ENCODE measurements around the gene KRT82. TPM values are rescaled to one million over a fixed set of nuclear protein-coding genes. Genes with fewer than 3 reads are reported as not detected.

KRT82 gene
- total RNA-seq, 1 donor from 2014 or later: not detected

GRCh38 chr12:52418576-52419110 is 12.5 kb upstream of the KRT82 start:
- no peak for TF ChIP-seq CTCF (IDR thresholded peaks at IDR 0.05; ENCODE audit: unreplicated experiment)
- DNase-seq (ENCODE audit: low spot score, unreplicated experiment): no peak
- peaks cover 3% of the 10 kb centered on the region for H3K4me1 Mint-ChIP-seq (ENCODE audit: low read depth)
- H3K27me3 Mint-ChIP-seq: peaks cover 40% of the 10 kb centered on the region
- no peaks in the 10 kb centered on the region for H3K9me3 Mint-ChIP-seq (ENCODE audit: low read depth)
- no peaks in the 10 kb centered on the region for H3K36me3 Mint-ChIP-seq (ENCODE audit: insufficient read depth)
- H3K4me3 Mint-ChIP-seq (ENCODE audit: low read depth): no peak overlapping the region
- no peak overlapping the region for H3K27ac Mint-ChIP-seq

- Mint-ChIP-seq H3K27ac (no peak overlapping the region), H3K4me3 (ENCODE audit: low read depth) (no peak overlapping the region), H3K9me3 (ENCODE audit: low read depth) (no peaks in the 10 kb centered on the region), H3K36me3 (ENCODE audit: insufficient read depth) (no peaks in the 10 kb centered on the region), H3K4me1 (ENCODE audit: low read depth) (peaks cover 4% of the 10 kb centered on the region), H3K27me3 (peaks cover 40% of the 10 kb centered on the region)
- no peak for TF ChIP-seq CTCF (IDR thresholded peaks at IDR 0.05; ENCODE audit: unreplicated experiment)
- DNase-seq (ENCODE audit: low spot score, unreplicated experiment): no peak
Observed at GRCh38 chr12:52417740-52418139, 11.6 kb upstream of the KRT82 start.

GRCh38 chr12:52416795-52417194 is 10.7 kb upstream of the KRT82 start:
- Mint-ChIP-seq H3K4me1 (ENCODE audit: low read depth) (peaks cover 6% of the 10 kb centered on the region), H3K27me3 (peaks cover 37% of the 10 kb centered on the region), H3K4me3 (ENCODE audit: low read depth) (no peak overlapping the region), H3K36me3 (ENCODE audit: insufficient read depth) (no peaks in the 10 kb centered on the region), H3K27ac (no peak overlapping the region), H3K9me3 (ENCODE audit: low read depth) (no peaks in the 10 kb centered on the region)
- no peak for TF ChIP-seq CTCF (IDR thresholded peaks at IDR 0.05; ENCODE audit: unreplicated experiment)
- DNase-seq (ENCODE audit: low spot score, unreplicated experiment): no peak

- Mint-ChIP-seq H3K36me3 (ENCODE audit: insufficient read depth) (no peaks in the 10 kb centered on the region), H3K4me3 (ENCODE audit: low read depth) (no peak overlapping the region), H3K27me3 (peaks cover 36% of the 10 kb centered on the region), H3K9me3 (ENCODE audit: low read depth) (no peaks in the 10 kb centered on the region), H3K4me1 (ENCODE audit: low read depth) (peaks cover 10% of the 10 kb centered on the region), H3K27ac (no peak overlapping the region)
- no peak for TF ChIP-seq CTCF (IDR thresholded peaks at IDR 0.05; ENCODE audit: unreplicated experiment)
- DNase-seq (ENCODE audit: low spot score, unreplicated experiment): no peak
Observed at GRCh38 chr12:52415870-52416750, 10.0 kb upstream of the KRT82 start.

GRCh38 chr12:52414936-52415335 is 8.8 kb upstream of the KRT82 start:
- Mint-ChIP-seq H3K27me3 (peaks cover 31% of the 10 kb centered on the region), H3K4me1 (ENCODE audit: low read depth) (peaks cover 16% of the 10 kb centered on the region), H3K36me3 (ENCODE audit: insufficient read depth) (no peaks in the 10 kb centered on the region), H3K27ac (no peak overlapping the region), H3K9me3 (ENCODE audit: low read depth) (no peaks in the 10 kb centered on the region), H3K4me3 (ENCODE audit: low read depth) (no peak overlapping the region)
- no peak for DNase-seq (ENCODE audit: low spot score, unreplicated experiment)
- TF ChIP-seq CTCF (IDR thresholded peaks at IDR 0.05; ENCODE audit: unreplicated experiment): no peak
